ENCODE measurements around the gene HOXC10.

HOXC10 gene

DNA sequence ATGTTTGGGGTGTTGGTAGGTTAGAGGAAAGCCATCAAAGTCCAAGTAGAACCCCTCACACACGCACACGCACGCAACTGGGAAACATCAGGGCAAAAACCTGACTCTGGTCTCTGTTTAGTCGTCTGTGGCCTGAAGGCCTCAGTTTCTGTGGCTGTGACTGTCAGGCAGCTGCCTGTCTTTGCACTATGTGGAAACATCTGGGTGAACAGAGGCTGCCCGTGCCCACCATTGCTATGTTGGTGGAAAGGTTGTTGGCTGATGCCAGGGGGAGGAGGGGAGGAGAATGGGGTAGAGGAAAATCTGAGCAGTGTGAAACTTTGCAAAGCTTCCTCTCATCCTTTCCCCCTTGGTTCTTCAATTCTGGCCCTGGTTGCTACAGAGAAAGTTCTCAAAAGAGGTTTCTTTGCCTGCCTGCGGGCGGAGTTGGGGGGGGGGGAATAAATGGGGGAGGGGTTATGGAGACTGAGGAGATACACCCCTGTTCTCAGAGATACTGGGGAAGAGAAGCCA lies 7.5 kb downstream of the HOXC10 start:
- no peak for DNase-seq (ENCODE audit: low spot score)

DNA sequence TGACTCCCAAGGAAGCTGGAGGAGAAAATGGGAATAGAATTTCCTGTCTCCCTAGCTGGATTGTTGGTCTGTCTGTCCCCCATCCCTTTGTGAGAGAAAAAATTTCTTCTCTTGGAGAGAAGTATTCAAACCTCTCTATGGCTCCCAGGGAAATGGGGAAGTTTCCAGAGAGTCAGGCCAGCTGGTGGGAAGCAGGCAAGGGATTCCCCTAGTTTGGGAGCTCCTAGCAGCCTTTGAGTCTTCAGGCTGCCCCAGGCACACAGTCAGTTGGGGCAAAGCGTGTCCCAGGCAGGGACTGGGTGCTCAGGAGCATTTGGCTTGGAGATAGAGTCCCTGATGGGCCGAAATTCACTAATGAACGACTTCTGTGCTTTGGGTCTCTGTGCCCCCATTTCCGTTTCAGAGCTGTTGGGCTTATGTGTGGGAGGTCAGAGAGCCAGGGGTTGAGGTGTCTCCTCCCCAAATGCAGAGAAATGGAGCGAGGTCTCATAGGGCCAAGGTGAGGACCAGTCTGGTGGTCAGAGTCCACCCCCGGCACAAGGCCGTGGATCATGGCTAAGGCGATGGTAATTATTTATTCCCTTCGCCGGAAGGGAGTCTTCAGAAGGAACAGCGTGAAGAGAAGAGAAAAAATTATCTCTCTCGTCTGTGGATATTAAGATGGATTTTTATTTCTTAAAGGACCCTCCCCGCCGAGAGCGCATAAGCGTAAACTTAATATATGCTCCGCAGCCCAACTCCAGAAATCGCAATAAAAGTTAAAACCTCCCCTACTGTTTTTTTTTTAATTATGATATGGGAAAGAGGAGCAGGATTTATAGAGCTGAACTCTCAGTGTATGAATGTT lies 8.4 kb downstream of the HOXC10 start:
- no peak for DNase-seq (ENCODE audit: low spot score)

DNA sequence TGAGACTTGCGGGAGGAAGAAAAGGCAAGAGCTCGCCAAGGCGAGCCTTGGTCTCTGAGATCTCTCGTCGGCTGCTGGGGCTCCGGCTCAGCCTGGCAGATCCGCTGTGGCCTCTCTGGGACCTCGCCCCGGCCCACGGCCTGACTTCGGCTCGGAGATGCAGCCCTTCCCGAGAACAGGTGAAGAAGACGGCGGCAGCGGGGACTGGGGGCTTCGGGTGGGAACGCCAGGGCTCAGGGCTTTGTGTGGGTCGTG lies 9.0 kb downstream of the HOXC10 start:
- DNase-seq (ENCODE audit: low spot score): no peak

DNA sequence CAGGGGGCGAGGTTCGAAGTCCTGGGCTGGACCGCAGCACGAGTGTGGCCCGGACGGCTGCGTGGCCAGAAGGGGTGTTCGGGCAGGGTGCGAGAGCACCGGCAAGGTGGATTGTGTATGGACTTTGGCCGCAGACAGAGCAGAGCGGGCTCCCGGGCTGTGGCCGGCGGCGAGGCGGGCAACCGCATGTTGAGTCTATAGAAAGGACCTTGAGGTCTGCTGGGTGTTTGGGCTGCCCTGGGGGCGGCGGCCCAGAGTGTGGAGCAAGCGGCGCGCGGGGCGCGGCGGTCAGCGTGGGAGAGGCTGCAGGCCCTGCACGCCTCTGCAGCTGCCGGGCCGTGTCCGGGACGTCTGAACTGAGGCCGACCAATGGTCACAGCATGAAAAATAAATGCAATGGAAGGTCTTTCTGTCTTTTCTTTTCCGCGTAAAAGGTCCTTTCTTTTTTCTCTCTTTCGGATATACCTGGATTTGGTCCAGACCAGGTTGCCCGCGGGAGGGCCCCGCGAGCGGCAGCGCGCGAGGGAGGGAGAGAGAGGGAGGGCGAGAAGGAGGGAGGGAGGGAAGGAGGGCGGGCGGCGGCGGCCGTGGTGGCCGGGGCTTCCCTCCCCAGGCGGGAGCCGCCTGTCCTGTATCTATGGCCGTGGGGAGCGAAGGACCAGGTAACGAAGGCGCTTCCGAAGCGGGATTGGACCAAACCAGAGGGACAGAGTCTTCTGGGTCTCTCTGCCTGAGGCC lies 9.5 kb downstream of the HOXC10 start:
- peak; percentile 75 for DNase-seq (ENCODE audit: low spot score)

DNA sequence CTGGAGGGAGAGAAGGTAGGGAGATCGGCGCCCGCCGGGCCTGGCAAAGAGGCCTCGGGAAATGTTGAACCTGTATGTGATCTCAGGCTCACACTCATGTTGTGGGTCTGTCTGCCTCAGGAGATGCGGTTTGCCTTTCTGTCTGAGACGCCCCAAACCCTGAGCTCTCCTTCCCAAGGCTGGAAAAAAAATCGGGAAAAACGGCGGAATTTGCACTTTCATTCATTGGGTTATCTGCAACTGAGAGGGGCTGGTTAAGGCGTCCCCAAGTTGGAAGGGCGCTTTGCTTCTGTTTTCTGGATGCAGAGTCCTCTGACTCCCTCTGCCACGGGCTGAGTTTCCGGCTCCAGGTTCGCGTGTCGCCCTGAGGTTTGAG lies 10.0 kb downstream of the HOXC10 start:
- DNase-seq (ENCODE audit: low spot score): no peak

DNA sequence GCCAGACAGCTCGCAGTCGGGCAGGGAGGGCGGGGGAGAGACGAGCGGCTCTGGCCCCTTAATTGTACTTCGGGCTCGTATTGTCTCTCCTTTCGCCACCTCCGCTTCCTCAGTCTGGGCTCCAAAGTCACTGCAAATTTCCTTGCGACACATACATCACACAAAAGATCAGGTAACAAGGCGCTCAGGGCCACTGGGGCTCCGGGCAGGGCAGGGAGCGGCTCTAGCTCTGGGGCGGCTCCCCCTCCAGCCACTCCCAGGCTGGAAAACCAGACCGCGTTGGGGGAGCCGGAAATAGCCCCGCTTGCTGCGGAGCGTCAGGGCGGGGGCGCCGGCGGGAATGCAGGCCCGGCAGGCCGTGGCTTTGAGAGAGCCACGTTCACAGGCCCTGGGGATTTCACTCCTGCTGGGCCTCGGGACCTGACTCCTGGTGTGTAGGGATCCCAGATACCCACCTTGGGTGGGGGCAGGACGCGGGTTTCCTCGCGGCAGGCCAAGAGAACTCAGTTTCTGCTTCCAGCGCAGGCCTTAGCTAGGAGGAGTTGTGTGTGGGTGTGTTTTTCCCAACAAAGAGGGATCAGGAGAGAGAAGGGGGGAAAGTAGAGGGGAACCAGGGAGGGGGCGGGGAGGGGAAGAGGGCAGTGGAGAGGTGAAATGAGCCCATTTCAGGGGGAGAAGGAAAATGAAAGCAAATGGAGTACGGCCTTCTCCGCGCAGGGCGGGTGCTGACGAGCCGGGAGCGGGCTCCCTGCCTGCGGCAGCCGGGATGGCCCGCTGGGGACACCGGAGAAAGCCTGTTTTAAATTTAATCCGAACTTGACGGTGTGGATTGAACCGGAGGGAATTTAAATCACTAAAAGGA lies 10.7 kb downstream of the HOXC10 start:
- DNase-seq (ENCODE audit: low spot score): peak; percentile 88

DNA sequence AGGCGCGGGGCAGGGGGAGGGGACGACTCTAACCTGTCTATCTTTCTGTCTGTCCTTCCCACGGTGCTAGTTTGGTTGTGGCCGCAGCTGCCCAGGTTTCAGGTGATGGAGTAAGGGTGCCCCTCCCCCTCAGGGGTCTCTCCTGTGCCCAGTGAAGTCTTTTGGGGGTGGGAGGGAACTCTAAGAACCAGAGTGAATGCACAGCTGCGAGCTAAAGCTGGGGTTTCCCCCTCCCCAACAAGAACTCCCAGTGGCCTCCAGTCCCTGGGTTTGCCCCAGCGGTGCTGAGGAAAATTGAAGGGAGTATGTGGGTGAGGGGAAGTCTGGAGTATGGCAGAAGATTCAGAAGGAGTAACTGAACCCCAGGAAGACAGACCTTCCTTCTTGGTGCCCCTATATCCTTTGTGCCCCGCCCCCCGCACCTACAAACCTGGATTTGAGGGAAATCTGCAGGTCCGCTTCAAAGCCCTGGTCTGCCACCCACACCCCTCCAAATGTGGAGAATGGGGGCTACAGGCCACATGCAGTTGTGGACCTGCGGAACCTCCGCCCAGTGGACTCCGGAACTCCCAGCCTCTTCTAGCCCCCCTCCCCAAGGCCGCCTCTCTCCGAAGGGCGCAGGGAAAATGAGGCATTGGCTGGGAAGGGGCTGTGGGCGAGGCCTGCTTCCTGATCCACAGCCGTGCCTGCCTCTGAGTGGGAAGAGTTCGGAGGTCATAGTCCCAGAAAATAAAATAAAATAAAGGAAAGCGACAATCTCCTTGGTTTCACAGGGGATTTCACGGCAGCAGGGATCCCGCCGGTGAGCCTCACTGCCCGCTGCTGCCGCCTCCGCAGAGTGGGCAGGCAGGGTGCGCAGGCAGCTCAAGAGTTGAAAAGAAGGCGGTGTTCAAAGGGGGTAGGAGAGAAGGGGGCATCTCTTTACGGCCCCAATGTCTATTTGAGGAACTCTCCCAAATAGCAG lies 11.6 kb downstream of the HOXC10 start:
- DNase-seq (ENCODE audit: low spot score): no peak

DNA sequence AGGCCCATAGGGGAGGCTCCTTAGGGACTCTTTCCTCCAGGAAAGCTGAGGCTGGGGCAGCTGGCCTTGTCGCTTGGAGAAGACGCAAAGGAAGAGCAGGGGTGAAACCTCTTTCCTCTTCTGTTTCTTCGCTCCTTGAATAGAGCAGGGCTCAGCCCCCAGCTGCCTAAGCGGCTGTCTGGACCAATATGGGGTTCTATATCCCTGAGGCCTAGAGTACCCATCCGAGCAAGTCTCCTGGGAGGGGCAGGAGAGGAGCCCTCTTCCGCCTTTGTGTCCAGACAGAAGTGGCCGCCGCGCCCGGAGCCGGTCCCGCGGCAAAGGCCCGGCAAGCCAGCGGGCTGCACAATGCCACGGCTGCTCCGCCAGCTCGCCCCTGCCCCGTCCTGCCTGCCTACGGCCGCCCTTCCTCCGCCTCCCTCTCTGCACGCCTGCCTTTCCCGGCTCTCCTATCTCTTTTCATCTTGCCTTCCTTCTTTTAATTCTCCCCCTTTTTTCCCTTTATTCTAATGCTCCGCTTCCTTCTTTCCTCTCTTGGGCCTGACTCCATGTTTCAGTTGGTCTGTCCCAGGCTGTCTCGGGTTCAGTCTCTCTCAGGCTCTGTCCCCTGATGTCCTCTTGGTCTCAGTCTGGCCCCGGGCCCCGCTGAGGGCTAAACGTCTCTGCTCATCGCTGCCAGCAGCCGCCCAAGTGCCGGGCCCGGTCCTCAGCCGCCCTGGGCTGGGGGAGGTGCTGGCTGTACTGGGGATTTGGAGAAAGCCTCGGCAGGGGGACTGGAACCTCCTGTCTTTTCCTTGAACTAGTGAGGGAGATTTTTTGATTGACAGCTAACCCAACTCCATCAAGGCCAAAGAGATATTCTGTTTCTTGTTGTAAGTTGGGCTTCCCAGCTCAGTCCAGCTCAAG lies 12.5 kb downstream of the HOXC10 start:
- DNase-seq (ENCODE audit: low spot score): no peak

DNA sequence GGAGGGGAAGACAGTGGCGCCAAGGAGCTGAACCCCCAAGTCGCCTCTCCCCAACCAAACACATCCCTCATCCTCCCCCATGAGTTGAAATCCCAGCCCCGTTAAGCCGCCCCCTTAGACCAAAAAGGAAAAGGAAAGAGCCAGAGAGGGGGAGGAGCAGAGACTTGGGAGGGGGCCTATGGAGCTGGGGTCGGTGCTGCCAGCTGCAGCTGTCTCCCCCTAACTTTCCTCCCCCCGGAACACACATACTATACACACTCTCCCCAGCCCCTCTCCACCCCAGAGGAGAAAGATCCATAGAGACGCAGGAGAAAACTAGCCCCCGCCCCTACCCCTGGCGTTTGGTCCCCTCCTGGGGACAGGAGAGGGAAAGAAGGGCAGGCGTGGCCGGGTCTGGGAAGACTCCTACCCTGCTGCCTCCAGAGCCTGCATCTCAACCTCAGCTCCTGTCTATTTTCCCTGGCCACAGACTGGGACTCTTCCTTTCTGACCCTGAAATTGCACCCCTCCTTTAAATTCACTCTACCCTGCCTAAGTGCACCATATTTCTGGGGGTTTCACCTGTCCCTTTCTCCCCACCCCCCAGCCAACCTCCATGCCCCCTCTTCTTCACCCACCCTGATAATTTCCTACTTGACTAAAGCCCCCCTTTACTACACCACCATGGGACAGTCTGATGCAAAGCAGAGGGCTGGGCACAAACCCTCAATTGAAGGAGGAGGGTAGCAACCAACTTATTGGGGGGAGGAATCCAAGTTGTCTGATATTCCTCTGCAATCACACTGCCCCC lies 13.4 kb downstream of the HOXC10 start:
- no peak for DNase-seq (ENCODE audit: low spot score)

DNA sequence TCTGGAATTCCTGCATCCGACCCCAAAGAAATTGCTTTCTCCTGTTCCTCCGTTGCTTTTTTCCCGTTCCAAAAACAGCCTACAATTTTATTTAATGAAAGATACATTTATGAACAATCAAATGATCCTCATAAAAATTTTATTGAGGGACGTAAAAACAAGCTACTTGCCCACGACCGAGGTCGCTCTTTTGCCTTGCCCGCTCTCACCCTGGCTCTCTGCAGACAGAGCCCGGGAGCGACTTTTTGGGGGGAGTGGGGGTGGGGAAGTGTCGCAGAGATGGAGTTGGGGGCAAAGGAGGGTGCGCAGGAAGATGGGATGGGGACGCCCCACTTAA lies 13.9 kb downstream of the HOXC10 start:
- DNase-seq (ENCODE audit: low spot score): no peak

DNA sequence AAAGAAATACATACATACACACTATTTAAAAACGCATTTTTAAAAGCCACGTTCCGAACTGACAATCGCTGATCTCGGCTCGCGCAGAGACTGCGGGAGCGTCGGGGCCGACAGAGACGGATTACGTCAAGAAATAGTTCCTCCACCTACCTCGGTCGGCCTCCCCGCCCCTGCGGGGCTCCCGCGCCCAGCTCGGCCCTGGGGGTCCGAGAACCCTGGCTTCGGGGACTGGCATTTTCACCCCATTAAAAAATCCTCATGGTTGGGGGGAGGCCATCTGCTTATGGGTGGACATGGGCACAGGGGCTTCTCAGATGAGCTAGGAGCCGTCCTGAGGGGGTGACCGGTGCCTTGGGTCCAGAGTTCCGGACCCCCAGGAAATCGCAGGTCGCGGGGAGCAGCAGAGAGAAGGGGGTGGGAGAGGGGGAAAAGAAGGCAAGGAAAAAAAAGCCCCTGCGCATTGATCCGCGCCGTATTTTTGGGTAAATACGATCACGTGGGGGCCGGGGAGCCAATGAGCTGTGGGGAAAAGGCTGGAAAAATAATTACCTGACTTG lies 14.7 kb downstream of the HOXC10 start:
- peak; percentile 91 for DNase-seq (ENCODE audit: low spot score)

DNA sequence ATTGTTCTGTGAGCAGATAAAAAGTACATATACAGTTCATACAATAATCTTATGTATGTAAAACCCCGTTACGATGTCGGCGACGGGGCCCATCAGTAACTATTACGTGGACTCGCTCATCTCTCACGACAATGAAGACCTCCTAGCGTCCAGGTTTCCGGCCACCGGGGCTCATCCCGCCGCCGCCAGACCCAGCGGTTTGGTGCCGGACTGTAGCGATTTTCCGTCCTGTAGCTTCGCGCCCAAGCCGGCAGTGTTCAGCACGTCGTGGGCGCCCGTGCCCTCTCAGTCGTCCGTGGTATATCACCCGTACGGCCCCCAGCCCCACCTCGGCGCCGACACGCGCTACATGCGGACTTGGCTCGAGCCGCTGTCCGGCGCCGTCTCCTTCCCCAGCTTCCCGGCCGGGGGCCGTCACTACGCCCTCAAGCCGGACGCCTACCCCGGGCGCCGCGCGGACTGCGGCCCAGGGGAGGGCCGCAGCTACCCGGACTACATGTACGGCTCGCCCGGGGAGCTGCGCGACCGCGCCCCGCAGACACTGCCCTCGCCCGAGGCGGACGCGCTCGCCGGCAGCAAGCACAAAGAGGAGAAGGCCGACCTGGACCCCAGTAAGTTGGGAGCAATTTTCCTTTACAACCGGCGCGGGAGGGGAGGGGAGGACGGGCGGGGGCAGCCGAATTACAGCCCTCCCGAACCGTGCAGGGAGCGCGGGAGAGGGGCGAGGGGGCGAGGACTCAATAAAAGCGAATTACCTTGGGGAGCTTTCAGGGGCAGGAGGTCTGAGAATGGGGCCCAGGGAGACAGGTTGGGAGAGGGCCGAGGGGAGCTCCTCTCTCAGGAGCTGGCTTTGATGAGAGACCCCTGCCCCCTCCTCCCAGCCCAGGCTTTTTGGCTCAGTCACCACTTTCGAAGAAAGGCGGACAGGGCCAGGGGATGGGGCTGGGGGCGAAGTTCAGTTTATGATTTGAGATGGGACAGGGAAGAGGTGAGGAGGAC lies 15.5 kb downstream of the HOXC10 start, which contains the start of gene HOXC9:
TSS of gene HOXC9 (plus strand) at position 46 of the 999 bp plus-strand sequence. CDS start at position 74, 28 bp downstream.
- DNase-seq (ENCODE audit: low spot score): no peak

DNA sequence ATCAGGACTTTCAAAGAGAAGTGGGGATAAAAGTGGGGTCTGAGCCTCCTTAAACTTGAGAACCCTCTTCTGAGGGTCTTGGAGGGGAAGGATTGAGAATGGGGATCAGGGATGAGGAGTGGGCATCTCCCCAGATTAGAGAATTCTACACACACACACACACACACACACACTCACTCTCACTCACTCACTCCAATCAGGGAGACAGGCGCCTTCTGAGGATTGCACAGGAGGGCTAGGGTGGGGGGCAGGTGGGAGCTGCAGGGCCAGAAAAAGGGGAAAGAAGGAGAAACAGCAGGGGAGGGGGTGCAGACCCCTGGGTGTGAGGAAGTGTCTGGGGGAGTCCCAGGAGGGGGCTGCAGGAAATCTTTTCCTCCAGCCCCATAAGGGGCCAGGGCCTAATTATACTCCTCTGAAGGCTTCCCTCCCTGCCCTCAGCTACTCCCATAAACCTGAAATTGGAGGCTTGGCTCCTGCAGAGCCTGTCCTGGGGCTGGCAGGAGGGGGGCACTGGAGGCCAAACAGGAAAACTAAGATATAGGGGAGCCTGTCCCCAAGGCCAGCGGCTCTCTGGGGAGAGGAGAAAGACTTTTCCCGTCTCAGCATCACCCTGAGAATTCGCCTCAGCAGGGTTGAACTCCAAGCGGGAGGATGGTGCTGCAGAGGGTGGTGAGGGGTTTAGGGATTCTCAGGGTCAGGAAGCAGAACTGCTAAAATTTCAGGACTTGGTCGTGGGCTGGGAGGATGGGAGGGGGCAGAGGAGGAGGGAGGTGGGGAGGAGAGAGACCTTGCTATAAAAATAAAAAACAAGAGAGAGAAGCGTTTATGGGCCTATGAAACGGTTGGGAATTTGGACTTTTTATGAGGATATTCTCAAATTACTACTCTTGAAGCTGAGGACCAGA lies 16.6 kb downstream of the HOXC10 start:
- no peak for DNase-seq (ENCODE audit: low spot score)

DNA sequence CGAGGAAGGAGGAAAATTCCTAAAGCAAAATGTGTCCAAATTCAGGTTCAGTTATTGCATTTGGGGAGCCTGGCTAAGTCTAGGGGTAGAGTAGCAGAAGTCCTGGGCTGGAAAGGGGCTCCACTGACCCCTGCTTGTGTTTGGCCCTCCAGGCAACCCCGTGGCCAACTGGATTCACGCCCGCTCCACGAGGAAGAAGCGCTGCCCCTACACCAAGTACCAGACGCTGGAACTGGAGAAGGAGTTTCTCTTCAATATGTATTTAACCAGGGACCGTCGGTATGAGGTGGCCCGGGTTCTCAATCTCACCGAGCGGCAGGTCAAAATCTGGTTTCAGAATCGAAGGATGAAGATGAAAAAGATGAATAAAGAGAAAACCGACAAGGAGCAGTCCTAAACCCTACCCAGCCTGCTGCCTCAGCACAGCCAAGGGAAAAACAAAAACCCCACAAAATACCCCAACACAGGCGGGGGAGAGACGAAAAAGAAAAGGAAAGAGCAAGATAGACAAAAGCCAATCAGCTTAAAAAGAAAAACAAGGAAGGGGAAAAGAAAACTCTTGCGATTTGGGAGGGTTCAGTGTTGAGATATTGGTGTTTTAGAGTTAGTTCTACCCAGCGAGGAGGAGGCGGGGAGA lies 17.4 kb downstream of the HOXC10 start:
- DNase-seq (ENCODE audit: low spot score): no peak

DNA sequence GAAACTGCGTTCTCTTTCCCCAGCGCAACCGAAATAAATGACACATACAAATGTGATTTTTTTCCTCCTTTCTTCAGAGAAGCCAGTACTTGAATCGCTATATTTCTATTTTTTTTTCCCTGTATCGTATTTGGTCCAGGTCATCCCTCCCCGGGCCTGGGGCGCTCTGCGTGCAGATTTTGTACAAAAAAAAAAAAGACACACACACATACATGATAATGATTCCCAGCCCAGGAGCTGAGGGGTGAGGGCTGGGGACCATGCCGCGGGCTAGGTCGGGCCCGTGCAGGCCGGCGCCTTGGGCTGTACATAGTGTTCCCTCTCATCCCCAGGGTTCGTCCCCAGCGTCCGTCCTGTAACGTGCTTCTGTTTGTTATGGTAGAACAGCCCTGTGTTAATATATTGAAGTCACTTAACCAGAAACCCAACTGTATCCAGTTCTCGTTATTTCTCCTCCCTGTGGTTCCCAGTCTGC lies 18.0 kb downstream of the HOXC10 start:
- DNase-seq (ENCODE audit: low spot score): no peak

DNA sequence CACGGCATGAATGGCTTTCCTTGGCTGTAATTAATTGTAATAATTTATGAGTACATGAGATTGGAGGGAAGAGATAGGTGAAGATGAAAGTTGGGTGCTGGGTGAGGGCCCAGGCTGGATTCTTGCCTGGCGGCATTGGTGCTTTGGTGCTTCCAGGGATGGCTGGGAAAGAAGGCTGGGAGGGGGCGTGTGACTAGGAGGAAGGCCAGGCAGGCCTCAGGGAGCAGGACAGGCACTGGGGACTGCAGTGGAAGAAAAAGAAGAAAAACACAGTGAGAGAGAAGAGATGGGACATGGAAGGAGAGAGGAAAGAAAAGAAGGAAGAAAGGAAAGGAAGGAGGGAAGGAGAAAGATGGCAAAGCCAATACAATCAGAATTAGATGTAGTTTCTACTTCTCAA lies 18.7 kb downstream of the HOXC10 start:
- DNase-seq (ENCODE audit: low spot score): no peak

All from HuH-7.5 (cell line).